Right lobe of liver (tissue), 6 donors: ENCODE data around the gene DPP7. TPM values are rescaled to one million over a fixed set of nuclear protein-coding genes. Genes with fewer than 3 reads are reported as not detected.
A peak's percentile ranks its signal among the peaks of the same experiment; 100 is the strongest.

Source experiments
- ATAC-seq, 4 donors: fragments of 200-7000 bp; cut with Tn5 transposase; one replicate each; pipeline ENCODE4 v1.9.1; 2020; ENCODE audit warnings: mild to moderate bottlenecking in 4 of 4, moderate library complexity in 4 of 4
- DNase-seq, 3 donors: peaks; one replicate each; pipeline ENCODE4 v3.0.0-alpha.2; 2020
- H3K27ac ChIP-seq, 3 donors: fragments of 200-600 bp; one replicate each; pipeline ENCODE4 v1.8.0; 2022
- H3K27me3 ChIP-seq, 2 donors: fragments of 200-600 bp; one replicate each; pipeline ENCODE4 v1.8.0; 2022
- H3K36me3 ChIP-seq, 4 donors: fragments of 200-600 bp; sonication (generic) in 1 of 4; one replicate each; pipeline versions ENCODE4 v1.5.1 to v1.8.0; 2017 to 2022; ENCODE audit warnings: control low read depth in 1 of 4
- H3K4me1 ChIP-seq, 4 donors: fragments of 200-600 bp; sonication (generic) in 1 of 4; one replicate each; pipeline versions ENCODE4 v1.5.1 to v1.8.0; 2017 to 2022; ENCODE audit warnings: control low read depth in 1 of 4
- H3K4me3 ChIP-seq, 3 donors: fragments of 200-600 bp; one replicate each; pipeline ENCODE4 v1.8.0; 2022
- H3K9me3 ChIP-seq, 4 donors: fragments of 200-600 bp; sonication (generic) in 1 of 4; one replicate each; pipeline versions ENCODE4 v1.5.1 to v1.8.0; 2017 to 2022; ENCODE audit warnings: control low read depth in 1 of 4
- CTCF ChIP-seq, 4 donors: fragments of 200-600 bp in 3 of 4; fragments of 450-650 bp in 1 of 4; IDR thresholded peaks; one replicate each; pipeline versions ENCODE4 v1.5.1 to v1.8.0; 2016 to 2022; ENCODE audit warnings: antibody characterized with exemption in 4 of 4, mild to moderate bottlenecking in 2 of 4
- POLR2A ChIP-seq: fragments of 450-650 bp; IDR thresholded peaks from one replicate; pipeline ENCODE4 v1.6.1; 2017; ENCODE audit warnings: antibody characterized with exemption, mild to moderate bottlenecking
- WGBS: methylation state at CpG from one replicate; pipeline ENCODE4 v1.1.6; 2018; ENCODE audit warnings: low coverage, low lambda C conversion rate; ENCODE audit not compliant: insufficient coverage; ENCODE audit errors: missing lambda C conversion rate; 5-methylcytosine and 5-hydroxymethylcytosine counted together
- intact Hi-C, 2 donors: fragments of 100-400 bp; cut with DNase I; formaldehyde crosslinking; loops; one replicate each; pipeline versions ENCODE4 v1.11.2 to v1.14.1; 2022
- total RNA-seq, 6 experiments: library from RNA; depleted of rRNA in 2 of 6; stranded (reverse); fragments of >200 nt in 2 of 6; fragmentation: NEBNext Ultra II Directional in 3 of 6; extraction: Animal tissue kit (Norgen Biotek cat#: 25700) in 3 of 6; gene quantifications; one replicate each; pipeline versions ENCODE4 v1.1.0 to v1.2.4, GENCODE V29; 2016 to 2023
- donor health status: DM: no; HTN: yes; CAD: no.
- donor health status: DM: no; HTN: no; CAD: no.
- donor health status: DM: no; HTN: no; CAD: no.
- donor health status: DM: no; HTN: yes; CAD: no.
- donor health status: DM: no; HTN: yes; CAD: no.

The DPP7 gene
- total RNA-seq, 6 experiments from 2014 or later, result 62.2 to 86.2 (median 66.2) TPM

- DNase-seq (no peak), ATAC-seq (no peak)
- Histone ChIP-seq H3K9me3 (no peaks in the 10 kb centered on the region), H3K36me3 (peaks cover 0 to under 1% (median 0%) of the 10 kb centered on the region in 4 donors), H3K4me3 (peak overlapping the region; percentile 68 to 79 (median 70)), H3K27ac (no peak overlapping the region), H3K4me1 (peaks cover 0 to 4% (median 1%) of the 10 kb centered on the region in 4 donors), H3K27me3 (no peaks in the 10 kb centered on the region)
- no CpG with 5 or more reads among the region's 45 CpGs for WGBS
- TF ChIP-seq CTCF (IDR thresholded peaks at IDR 0.05), result no peak
- no peak for TF ChIP-seq POLR2A
- intact Hi-C loops, result no loop called here
Observed at GRCh38 chr9:137114220-137114612, 317 bp downstream of the DPP7 start.

- Histone ChIP-seq H3K27ac (no peak overlapping the region), H3K4me3 (peak overlapping the region in 1 of 3 donors; percentile 68)
Observed at GRCh38 chr9:137113385-137114159, 961 bp downstream of the DPP7 start.

GRCh38 chr9:137112564-137113384 lies 1.8 kb downstream of the DPP7 start:
- Histone ChIP-seq H3K27ac (no peak overlapping the region), H3K27me3 (no peaks in the 10 kb centered on the region), H3K4me3 (no peak overlapping the region), H3K36me3 (peaks cover 0 to 3% (median 1%) of the 10 kb centered on the region in 4 donors), H3K4me1 (peaks cover 0 to 4% (median 1%) of the 10 kb centered on the region in 4 donors), H3K9me3 (no peaks in the 10 kb centered on the region)
- WGBS, result 88% methylated on average over 5 of the region's 42 CpGs
- DNase-seq, result no peak
- intact Hi-C loops, result no loop called here
- TF ChIP-seq POLR2A (no peak), CTCF (IDR thresholded peaks at IDR 0.05) (no peak)
- no peak for ATAC-seq

More at GRCh38 chr9:137113385-137114159, 961 bp downstream of the DPP7 start:
- H3K36me3 ChIP-seq, result peaks cover 0 to 3% (median 0%) of the 10 kb centered on the region in 4 donors
- no peak for TF ChIP-seq POLR2A
- TF ChIP-seq CTCF (IDR thresholded peaks at IDR 0.05), result no peak
- H3K9me3 ChIP-seq, result no peaks in the 10 kb centered on the region
- peaks cover 0 to 4% (median 1%) of the 10 kb centered on the region in 4 donors for H3K4me1 ChIP-seq
- H3K27me3 ChIP-seq, result no peaks in the 10 kb centered on the region
- 20% methylated on average over 1 of the region's 66 CpGs for WGBS
- intact Hi-C loops, result no loop called here
- DNase-seq, result no peak
- ATAC-seq, result no peak

- DNase-seq (no peak), ATAC-seq (no peak)
- Histone ChIP-seq H3K4me3 (no peak overlapping the region), H3K27ac (no peak overlapping the region), H3K27me3 (no peaks in the 10 kb centered on the region), H3K9me3 (no peaks in the 10 kb centered on the region), H3K36me3 (peaks cover 0 to 10% (median 3%) of the 10 kb centered on the region in 4 donors), H3K4me1 (peaks cover 0 to 4% (median 1%) of the 10 kb centered on the region in 4 donors)
- intact Hi-C loops, result no loop called here
- WGBS, result 87% methylated on average over 3 of the region's 35 CpGs
- no peak for TF ChIP-seq POLR2A
- TF ChIP-seq CTCF (IDR thresholded peaks at IDR 0.05), result no peak
Observed at GRCh38 chr9:137111788-137112563, 2.6 kb downstream of the DPP7 start.
